CD4-positive, alpha-beta memory T cell (primary cell): ENCODE measurements around the gene BLACAT1. TPM values are rescaled to one million over a fixed set of nuclear protein-coding genes. Genes with fewer than 3 reads are reported as not detected.

Experiments used
- CTCF ChIA-PET: fragments of 350-600 bp; sonication (Branson Sonifier 250); formaldehyde crosslinking; loops from one replicate; lab custom pipeline; 2021; ENCODE audit warnings: inconsistent platforms; ENCODE audit not compliant: partially characterized antibody; lab: Charles Lee
- POLR2A ChIA-PET: fragments of 350-600 bp; sonication (Branson Sonifier 250); formaldehyde crosslinking; loops from one replicate; lab custom pipeline; 2021; ENCODE audit not compliant: partially characterized antibody; lab: Charles Lee
- DNase-seq, 5 donors: peaks; one replicate each; pipeline versions ENCODE4 v3.0.0 to v3.0.0-alpha.2; 2020 to 2022; ENCODE audit warnings: mixed read lengths in 1 of 5
- H3K27ac ChIP-seq: one replicate; pipeline ENCODE4 v1.7.0; 2013; ENCODE audit warnings: low read depth, low read length
- H3K27me3 ChIP-seq: 2 replicates; pipeline ENCODE4 v1.7.0; 2013; ENCODE audit warnings: mild to moderate bottlenecking, low read length, moderate library complexity; ENCODE audit not compliant: insufficient read depth
- H3K36me3 ChIP-seq: 2 replicates; pipeline ENCODE4 v1.7.0; 2013; ENCODE audit warnings: mild to moderate bottlenecking, low read length, moderate library complexity; ENCODE audit not compliant: insufficient read depth
- H3K4me1 ChIP-seq: 2 replicates; pipeline ENCODE4 v1.7.0; 2013; ENCODE audit warnings: mild to moderate bottlenecking, low read length, moderate library complexity; ENCODE audit not compliant: insufficient read depth
- H3K4me3 ChIP-seq, 2 donors: one replicate each; pipeline ENCODE4 v1.7.0; 2013; ENCODE audit warnings: low read length in 2 of 2, mild to moderate bottlenecking in 1 of 2
- H3K9me3 ChIP-seq, 2 donors: one replicate each; pipeline ENCODE4 v1.7.0; 2013; ENCODE audit warnings: low read length in 2 of 2, control low read depth in 1 of 2; ENCODE audit not compliant: control insufficient read depth in 1 of 2
- H3K27ac Mint-ChIP-seq, 7 donors: one replicate each; pipeline ENCODE4 v1.8.0; 2020 to 2021; ENCODE audit warnings: mixed read lengths in 7 of 7, mild to moderate bottlenecking in 6 of 7, inconsistent platforms in 3 of 7, moderate library complexity in 3 of 7
- H3K27me3 Mint-ChIP-seq, 2 donors: one replicate each; pipeline ENCODE4 v1.8.0; 2020 to 2021; ENCODE audit warnings: mixed read lengths in 2 of 2
- H3K36me3 Mint-ChIP-seq, 2 donors: one replicate each; pipeline ENCODE4 v1.8.0; 2020 to 2021; ENCODE audit warnings: mixed read lengths in 2 of 2, inconsistent platforms in 1 of 2, mild to moderate bottlenecking in 1 of 2
- H3K4me1 Mint-ChIP-seq, 4 donors: one replicate each; pipeline ENCODE4 v1.8.0; 2020 to 2021; ENCODE audit warnings: mixed read lengths in 4 of 4, mild to moderate bottlenecking in 1 of 4
- H3K4me3 Mint-ChIP-seq, 8 donors: one replicate each; pipeline ENCODE4 v1.8.0; 2020 to 2021; ENCODE audit warnings: mixed read lengths in 8 of 8, mild to moderate bottlenecking in 7 of 8, moderate library complexity in 6 of 8, inconsistent platforms in 3 of 8
- H3K9me3 Mint-ChIP-seq, 8 donors: one replicate each; pipeline ENCODE4 v1.8.0; 2020 to 2021; ENCODE audit warnings: mixed read lengths in 8 of 8, mild to moderate bottlenecking in 5 of 8, inconsistent platforms in 3 of 8, moderate library complexity in 1 of 8
- intact Hi-C: fragments of 100-400 bp; cut with micrococcal nuclease; formaldehyde crosslinking; loops from one replicate; pipeline ENCODE4 v1.15.1; 2023
- polyA plus RNA-seq, 2 donors: library from polyadenylated mRNA; unstranded; fragments of 300-500 nt; fragmentation: Illumina TruSeq; gene quantifications; one replicate each; pipeline ENCODE4 v1.2.3, GENCODE V29; 2021
- total RNA-seq, 2 experiments: library from RNA; stranded (reverse); gene quantifications; one replicate each; pipeline ENCODE4 v1.2.3, GENCODE V29; 2021

The BLACAT1 gene
- total and polyA plus RNA-seq, 4 experiments from 2014 or later: 0.42 to 0.44 TPM; not detected in 2

DNA sequence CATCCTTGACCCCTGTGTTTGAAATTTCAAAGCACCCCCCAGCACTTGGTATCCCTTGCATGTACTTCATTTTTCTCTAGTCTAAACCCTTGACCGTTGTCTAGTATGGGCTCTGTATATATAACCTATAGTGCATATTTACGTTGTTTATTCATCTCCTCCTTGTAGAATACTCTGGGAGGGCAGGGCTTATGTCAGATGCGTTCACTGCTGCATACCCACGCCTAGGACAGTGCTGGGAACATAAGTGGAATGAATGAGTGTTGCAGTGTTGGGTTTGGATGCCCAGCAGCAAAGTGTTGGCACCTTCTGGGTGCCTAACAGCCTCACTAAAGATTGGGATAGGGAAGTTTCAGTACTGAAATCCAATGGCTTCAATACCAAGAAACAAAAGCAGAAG, 17.6 kb upstream of the BLACAT1 start:
- peaks cover 0 to 18% (median 14%) of the 10 kb centered on the region in 8 donors for H3K9me3 Mint-ChIP-seq
- Histone ChIP-seq H3K9me3 (peaks cover 0 to 8% of the 10 kb centered on the region in 2 donors), H3K27ac (no peak overlapping the region), H3K27me3 (no peaks in the 10 kb centered on the region), H3K4me1 (no peaks in the 10 kb centered on the region), H3K4me3 (no peak overlapping the region), H3K36me3 (no peaks in the 10 kb centered on the region)
- intact Hi-C loops: no loop called here
- H3K4me1 Mint-ChIP-seq: peaks cover 0 to 6% (median 5%) of the 10 kb centered on the region in 4 donors
- DNase-seq: no peak
- H3K27me3 Mint-ChIP-seq: peaks cover 17 to 27% of the 10 kb centered on the region in 2 donors
- CTCF ChIA-PET: interaction anchor here (1.0 to 4.7 kb wide), 2 partner anchors 13 to 120 kb away, joined by 4 to 43 read pairs; no protein-coding TSS in a partner anchor
- no peak overlapping the region for H3K27ac Mint-ChIP-seq
- POLR2A ChIA-PET: no interaction called here
- no peaks in the 10 kb centered on the region for H3K36me3 Mint-ChIP-seq
- no peak overlapping the region for H3K4me3 Mint-ChIP-seq

DNA sequence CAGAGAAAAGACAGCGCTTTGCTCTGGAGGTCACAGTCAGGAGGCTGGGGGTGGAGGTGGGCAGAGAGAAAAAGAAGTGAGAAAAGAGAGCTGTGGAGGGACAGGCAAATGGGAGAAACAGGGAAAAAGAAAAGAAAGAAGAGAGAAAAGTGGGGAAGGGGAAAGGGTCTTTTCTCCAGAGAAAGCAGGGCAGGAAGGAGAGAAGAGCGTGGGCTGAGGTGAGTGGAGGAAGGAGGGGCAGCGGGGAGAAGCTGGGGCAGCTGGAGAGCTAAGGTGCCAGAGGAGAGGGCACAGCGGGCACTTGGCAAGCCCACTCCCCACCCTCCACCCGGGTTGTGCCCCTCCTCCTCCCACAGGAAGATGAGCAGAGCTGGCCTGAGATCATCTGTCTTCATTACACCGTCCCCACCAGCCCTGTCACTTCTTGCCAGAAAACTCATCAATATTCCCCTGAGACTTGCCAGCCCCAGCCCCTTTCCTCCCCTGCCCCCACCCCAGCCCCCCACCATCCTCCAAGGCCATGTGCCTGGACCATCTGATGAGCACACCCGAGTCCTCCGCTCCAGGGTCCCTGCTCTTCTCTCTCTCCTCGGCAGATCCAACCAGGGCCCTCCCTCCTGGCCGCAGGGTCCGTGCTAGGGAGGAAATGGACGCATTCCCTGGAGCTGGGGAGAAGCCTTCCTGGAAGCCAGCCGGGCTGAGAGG, 17.0 kb upstream of the BLACAT1 start:
- Histone ChIP-seq H3K27ac (no peak overlapping the region), H3K9me3 (peaks cover 0 to 8% of the 10 kb centered on the region in 2 donors), H3K36me3 (no peaks in the 10 kb centered on the region), H3K27me3 (no peaks in the 10 kb centered on the region), H3K4me3 (no peak overlapping the region), H3K4me1 (no peaks in the 10 kb centered on the region)
- H3K4me1 Mint-ChIP-seq: peaks cover 0 to 6% (median 4%) of the 10 kb centered on the region in 4 donors
- no peak overlapping the region for H3K4me3 Mint-ChIP-seq
- H3K27ac Mint-ChIP-seq: no peak overlapping the region
- H3K36me3 Mint-ChIP-seq: no peaks in the 10 kb centered on the region
- intact Hi-C loops: no loop called here
- H3K27me3 Mint-ChIP-seq: peaks cover 19 to 27% of the 10 kb centered on the region in 2 donors
- CTCF ChIA-PET: interaction anchor here (1.0 to 4.7 kb wide), 2 partner anchors 14 to 119 kb away, joined by 4 to 43 read pairs; no protein-coding TSS in a partner anchor
- no peak for DNase-seq
- POLR2A ChIA-PET: no interaction called here
- H3K9me3 Mint-ChIP-seq: peaks cover 0 to 18% (median 14%) of the 10 kb centered on the region in 8 donors

DNA sequence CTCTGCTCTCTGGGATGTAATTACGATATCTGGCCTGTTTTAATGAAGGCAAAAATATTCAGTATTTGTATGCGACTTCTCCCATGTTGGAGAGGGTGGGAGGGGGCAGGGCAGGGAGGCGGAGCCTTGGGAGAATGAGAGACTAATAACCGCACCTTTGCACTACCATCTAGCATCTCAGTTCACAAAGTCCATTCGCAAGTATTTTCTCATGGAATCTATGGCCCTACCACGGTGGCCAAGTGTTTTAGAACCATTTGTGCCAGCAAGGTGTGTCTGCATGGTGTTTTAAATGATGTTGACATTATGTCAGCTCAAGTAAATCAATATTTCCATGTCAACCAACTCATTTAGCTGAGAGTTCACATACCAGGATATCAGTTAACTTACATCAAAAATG, 14.3 kb upstream of the BLACAT1 start:
- Mint-ChIP-seq H3K27ac (no peak overlapping the region), H3K36me3 (no peaks in the 10 kb centered on the region), H3K4me3 (no peak overlapping the region), H3K27me3 (peaks cover 25 to 28% of the 10 kb centered on the region in 2 donors), H3K4me1 (peaks cover 0 to 6% (median 1%) of the 10 kb centered on the region in 4 donors), H3K9me3 (peaks cover 0 to 8% (median 7%) of the 10 kb centered on the region in 8 donors)
- Histone ChIP-seq H3K27me3 (no peaks in the 10 kb centered on the region), H3K4me3 (no peak overlapping the region), H3K9me3 (peaks cover 0 to 5% of the 10 kb centered on the region in 2 donors), H3K36me3 (no peaks in the 10 kb centered on the region), H3K4me1 (no peaks in the 10 kb centered on the region), H3K27ac (no peak overlapping the region)
- CTCF ChIA-PET: interaction anchor here (1.2 to 1.7 kb wide), 2 partner anchors 9 to 116 kb away, joined by 3 to 4 read pairs; no protein-coding TSS in a partner anchor
- DNase-seq: no peak
- intact Hi-C loops: no loop called here
- POLR2A ChIA-PET: no interaction called here

DNA sequence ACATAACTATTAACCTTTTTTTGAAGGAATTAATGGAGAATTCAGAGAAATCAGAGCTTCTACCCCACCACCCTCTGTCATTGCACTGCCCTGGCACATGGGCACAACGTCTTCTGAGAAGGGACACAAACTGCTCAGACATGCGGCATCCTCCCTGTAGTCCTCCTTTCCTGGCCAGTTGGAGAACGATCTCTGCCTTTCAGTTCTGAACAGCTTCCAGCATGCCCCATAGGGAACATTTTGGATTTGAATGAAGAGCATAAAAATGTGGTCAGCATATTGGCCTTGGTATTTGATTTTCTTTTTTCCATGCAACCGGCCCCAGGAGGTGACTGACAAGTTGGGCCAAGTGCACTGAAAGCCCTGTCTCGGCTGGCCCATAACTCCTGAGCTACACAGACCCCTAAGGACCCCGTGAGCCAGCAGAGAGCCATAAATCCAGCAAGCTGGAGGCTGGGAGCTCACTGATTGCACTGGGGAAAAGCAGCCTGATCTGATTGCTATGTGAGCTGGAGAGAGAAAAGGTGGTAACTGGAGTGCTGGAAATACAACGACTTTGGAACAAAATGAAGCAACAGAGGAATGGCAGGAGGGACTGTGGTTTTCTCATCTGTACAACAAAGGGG, 10.9 kb upstream of the BLACAT1 start:
- H3K4me3 ChIP-seq: no peak overlapping the region
- intact Hi-C loops: no loop called here
- no peaks in the 10 kb centered on the region for H3K36me3 ChIP-seq
- Mint-ChIP-seq H3K27ac (no peak overlapping the region), H3K4me1 (no peaks in the 10 kb centered on the region), H3K36me3 (no peaks in the 10 kb centered on the region), H3K27me3 (peaks cover 10 to 19% of the 10 kb centered on the region in 2 donors), H3K9me3 (no peaks in the 10 kb centered on the region), H3K4me3 (no peak overlapping the region)
- H3K9me3 ChIP-seq: no peaks in the 10 kb centered on the region
- ChIA-PET POLR2A (no interaction called here), CTCF (interaction anchor here (0.7 kb wide), 1 partner anchor 18 kb away, joined by 3 read pairs; no protein-coding TSS in a partner anchor)
- no peaks in the 10 kb centered on the region for H3K4me1 ChIP-seq
- no peak for DNase-seq
- H3K27me3 ChIP-seq: peaks cover 4% of the 10 kb centered on the region
- H3K27ac ChIP-seq: no peak overlapping the region

DNA sequence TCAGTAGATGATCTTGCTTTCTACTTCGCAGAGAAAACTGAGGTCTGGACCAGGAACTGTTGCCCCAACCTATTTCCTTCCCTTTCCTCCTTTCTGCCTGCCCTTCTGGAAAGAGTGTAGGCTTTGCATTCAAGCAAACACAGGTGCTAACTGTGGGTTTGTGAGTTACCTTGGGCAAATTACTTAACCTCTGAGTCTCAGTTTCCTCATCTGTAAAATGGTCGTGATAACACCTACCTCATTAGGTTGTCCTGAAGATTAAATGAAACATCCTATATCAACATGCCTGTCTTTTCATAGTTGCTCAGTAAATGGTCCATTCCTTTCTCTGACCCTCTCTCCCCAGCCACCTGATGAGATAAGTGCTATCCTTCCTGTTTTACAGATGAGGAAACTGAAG, 9.5 kb upstream of the BLACAT1 start:
- Mint-ChIP-seq H3K4me3 (no peak overlapping the region), H3K27me3 (peaks cover 12 to 22% of the 10 kb centered on the region in 2 donors), H3K9me3 (no peaks in the 10 kb centered on the region), H3K4me1 (no peaks in the 10 kb centered on the region), H3K36me3 (no peaks in the 10 kb centered on the region), H3K27ac (no peak overlapping the region)
- intact Hi-C loops: no loop called here
- H3K27ac ChIP-seq: no peak overlapping the region
- H3K4me1 ChIP-seq: no peaks in the 10 kb centered on the region
- no peak overlapping the region for H3K4me3 ChIP-seq
- no peak for DNase-seq
- no peaks in the 10 kb centered on the region for H3K36me3 ChIP-seq
- H3K9me3 ChIP-seq: no peaks in the 10 kb centered on the region
- peaks cover 4% of the 10 kb centered on the region for H3K27me3 ChIP-seq
- ChIA-PET CTCF (no interaction called here), POLR2A (no interaction called here)

DNA sequence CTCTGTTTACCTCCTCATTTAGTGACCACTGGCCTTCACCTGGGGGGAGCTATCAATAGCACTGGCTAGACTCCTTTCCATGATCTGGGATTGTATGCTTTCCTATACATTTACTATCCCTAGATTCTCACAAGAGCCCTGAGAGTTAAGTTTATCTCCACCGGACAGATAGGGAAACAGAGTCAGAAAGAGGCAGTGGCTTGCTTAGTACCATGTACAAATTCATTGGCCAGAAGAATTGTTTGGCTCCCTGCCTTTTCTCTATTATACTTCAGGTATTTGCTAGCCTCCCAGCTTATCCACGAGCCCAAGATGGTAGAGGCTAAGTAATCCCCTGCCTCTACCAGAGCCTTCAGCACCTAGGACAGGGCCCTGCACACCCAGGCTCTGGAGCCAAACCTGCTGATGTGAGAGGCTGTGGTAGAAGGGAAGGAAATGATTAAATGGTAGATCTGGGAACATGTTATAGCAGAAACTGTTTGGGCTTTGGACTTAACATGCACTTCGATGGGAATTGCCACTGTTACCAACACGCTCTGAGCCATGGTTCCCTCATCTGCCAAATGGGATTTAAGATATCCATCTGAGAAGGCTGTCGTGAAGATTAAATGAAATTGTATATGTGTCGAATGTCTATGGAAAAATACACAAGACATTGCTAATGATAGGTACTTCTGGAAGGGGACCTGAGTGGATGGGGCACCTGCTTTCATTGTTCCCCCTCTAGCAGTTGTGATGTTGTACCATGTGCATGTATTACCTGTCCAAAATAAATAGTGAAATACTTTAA, 3.1 kb upstream of the BLACAT1 start:
- Histone ChIP-seq H3K27me3 (peaks cover 30% of the 10 kb centered on the region), H3K4me1 (peaks cover 22% of the 10 kb centered on the region), H3K36me3 (no peaks in the 10 kb centered on the region), H3K9me3 (no peaks in the 10 kb centered on the region), H3K27ac (no peak overlapping the region), H3K4me3 (no peak overlapping the region)
- POLR2A ChIA-PET: no interaction called here
- peak overlapping the region in 1 of 8 donors; percentile 36 for H3K4me3 Mint-ChIP-seq
- H3K9me3 Mint-ChIP-seq: peaks cover 0 to 2% (median 0%) of the 10 kb centered on the region in 8 donors
- H3K27ac Mint-ChIP-seq: no peak overlapping the region
- H3K27me3 Mint-ChIP-seq: peaks cover 38 to 45% of the 10 kb centered on the region in 2 donors
- H3K4me1 Mint-ChIP-seq: peaks cover 8 to 32% (median 19%) of the 10 kb centered on the region in 4 donors
- DNase-seq: peak in 3 of 5 donors; percentile 25 to 37 (median 34)
- CTCF ChIA-PET: no interaction called here
- intact Hi-C loops: no loop called here
- H3K36me3 Mint-ChIP-seq: no peaks in the 10 kb centered on the region
